ENCODE data around the gene MYO18A.
"Not testable (repeated sequence)": the region's sequence is repeated elsewhere in the genome, so short reads cannot be mapped to it uniquely, and the experiment has no call there.

Gene MYO18A

GRCh38 chr17:29169806-29170591 lies 10.2 kb downstream of the MYO18A start:
- no peak for TF ChIP-seq CTCF (IDR thresholded peaks at IDR 0.05; ENCODE audit: low read depth, low read length)
- H3K4me3 ChIP-seq (ENCODE audit: low read depth, low read length): no peak overlapping the region

- not testable (repeated sequence) for H3K4me3 ChIP-seq (ENCODE audit: low read depth, low read length)
Observed at GRCh38 chr17:29168759-29169126, 11.5 kb downstream of the MYO18A start.

DNA sequence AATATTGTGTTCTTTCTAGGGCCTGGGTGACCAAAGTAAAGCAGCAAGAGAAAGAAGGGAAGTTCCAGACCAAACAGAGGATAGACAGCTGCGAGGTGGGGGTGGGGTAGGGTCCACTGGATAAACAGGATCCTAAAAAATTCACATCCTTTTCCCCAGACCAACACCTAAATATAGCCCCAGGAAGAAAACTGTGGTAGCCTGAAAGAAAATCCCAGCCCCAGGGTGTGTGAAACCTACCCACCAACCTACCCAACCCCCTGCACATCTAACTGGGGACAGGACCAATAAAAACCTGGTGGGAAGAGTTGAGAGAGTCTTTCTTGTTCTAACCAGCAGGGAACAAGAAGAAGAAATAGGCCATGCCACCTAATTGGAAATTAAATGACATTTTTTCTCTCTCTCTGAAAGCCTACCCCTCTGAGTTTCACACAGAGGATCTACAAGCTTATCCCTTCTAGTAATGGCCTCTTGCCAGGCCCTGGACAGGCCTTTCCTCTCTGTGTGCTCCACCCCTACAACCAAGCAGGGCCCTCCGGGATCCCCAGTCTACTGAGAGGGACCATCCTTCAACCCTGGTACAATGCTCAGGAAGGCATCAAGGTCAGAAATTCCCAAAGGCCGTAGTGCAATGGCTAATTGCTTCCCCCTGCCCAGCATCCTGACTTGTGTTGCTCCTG lies 12.0 kb downstream of the MYO18A start:
- no peak for TF ChIP-seq CTCF (IDR thresholded peaks at IDR 0.05; ENCODE audit: low read depth, low read length)
- no peak overlapping the region for H3K4me3 ChIP-seq (ENCODE audit: low read depth, low read length)

- no peak for TF ChIP-seq CTCF (IDR thresholded peaks at IDR 0.05; ENCODE audit: low read depth, low read length)
- H3K4me3 ChIP-seq (ENCODE audit: low read depth, low read length): no peak overlapping the region
Observed at GRCh38 chr17:29167393-29168078, 12.7 kb downstream of the MYO18A start.

DNA sequence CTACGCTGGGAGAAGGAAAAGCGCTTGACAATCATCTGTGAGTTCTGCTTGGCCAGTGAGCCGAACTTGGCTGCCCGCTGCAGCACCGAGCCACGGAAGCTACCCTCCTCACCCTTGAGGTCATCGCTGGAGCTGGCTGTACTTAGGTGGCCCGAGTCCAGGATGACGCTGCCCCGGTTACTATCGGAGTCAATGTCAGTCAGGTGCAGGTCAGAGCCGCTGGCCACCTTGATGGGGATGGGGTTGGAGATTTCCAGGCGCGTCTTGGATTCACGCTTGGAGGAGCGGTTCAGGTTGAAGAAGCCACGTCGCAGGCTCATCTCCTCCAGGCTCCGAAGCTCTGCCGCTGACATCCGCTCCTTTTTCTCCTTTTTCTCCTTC lies 13.7 kb downstream of the MYO18A start:
- no peak overlapping the region for H3K4me3 ChIP-seq (ENCODE audit: low read depth, low read length)
- no peak for TF ChIP-seq CTCF (IDR thresholded peaks at IDR 0.05; ENCODE audit: low read depth, low read length)

DNA sequence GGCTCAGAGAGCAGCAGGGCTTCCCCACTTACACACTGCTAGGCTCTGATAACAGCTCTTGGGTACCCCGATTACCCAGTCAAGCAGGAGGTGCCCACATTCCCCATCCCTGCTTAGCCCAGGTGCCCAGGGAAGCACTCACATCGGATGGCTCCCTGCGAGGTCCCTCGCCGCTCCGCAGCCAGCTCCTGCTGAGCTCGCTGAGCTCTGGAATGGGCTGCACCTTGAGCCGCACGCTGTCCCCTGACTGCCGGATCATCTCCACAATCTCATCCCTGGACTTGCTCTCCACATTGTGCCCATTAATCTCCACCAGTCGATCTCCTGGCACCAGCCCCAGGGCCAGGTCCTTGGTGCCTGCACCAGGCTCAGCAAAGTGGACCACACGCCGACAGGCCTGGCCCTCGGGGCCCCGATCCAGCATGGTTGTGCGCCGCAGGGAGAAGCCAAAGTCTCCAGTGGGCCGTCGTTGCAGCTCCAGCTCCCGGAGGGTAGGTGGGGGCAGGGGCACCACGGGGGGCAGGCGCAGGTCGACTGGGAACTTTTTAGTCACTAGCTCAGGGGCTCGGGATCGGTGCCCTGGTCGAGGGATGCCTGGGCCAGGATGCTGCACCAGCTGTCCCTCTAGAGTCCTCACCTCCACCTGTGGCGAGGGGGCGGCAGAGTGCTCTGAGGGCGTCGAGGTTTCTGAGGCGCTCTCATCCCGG lies 14.2 kb downstream of the MYO18A start:
- no peak for TF ChIP-seq CTCF (IDR thresholded peaks at IDR 0.05; ENCODE audit: low read depth, low read length)
- H3K4me3 ChIP-seq (ENCODE audit: low read depth, low read length): no peak overlapping the region

DNA sequence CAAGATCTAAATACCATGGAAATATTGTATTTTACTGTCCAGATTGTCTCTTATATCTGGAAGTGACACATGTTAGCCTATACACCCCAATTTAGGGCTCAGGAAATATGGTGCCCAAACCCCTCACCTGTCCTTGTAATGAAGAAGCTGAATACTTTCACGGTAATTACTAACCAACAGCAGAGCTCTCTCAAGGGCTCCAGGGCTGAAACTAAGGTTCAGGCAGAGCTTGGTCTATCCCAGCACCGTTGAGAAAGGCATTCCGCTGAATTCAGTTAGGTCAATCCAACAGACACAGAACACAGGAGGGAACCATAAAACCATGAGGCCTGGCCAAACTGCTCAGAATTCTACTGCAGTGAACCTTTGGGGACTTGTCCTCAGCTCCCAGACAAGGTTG lies 14.9 kb downstream of the MYO18A start:
- no peak for TF ChIP-seq CTCF (IDR thresholded peaks at IDR 0.05; ENCODE audit: low read depth, low read length)

More for the DNA sequence above, 14.9 kb downstream of the MYO18A start:
- H3K4me3 ChIP-seq (ENCODE audit: low read depth, low read length): no peak overlapping the region
